Measurements from ENCODE around the gene KLHDC7B. TPM values are rescaled to one million over a fixed set of nuclear protein-coding genes. Genes with fewer than 3 reads are reported as not detected.
"Not testable (repeated sequence)": the region's sequence is repeated elsewhere in the genome, so short reads cannot be mapped to it uniquely, and the experiment has no call there.

The KLHDC7B gene
- total RNA-seq, 1 donor from 2014 or later, result not detected

GRCh38 chr22:50541667-50542026, 4.1 kb upstream of the KLHDC7B start:
- ATAC-seq; DNase-seq (ENCODE audit: missing footprints): not testable (repeated sequence)
- intact Hi-C loops (cut with DNase I), result loop anchor here (5.0 kb wide), 1 partner anchor 81 kb away; no protein-coding TSS in a partner anchor

- DNase-seq (ENCODE audit: missing footprints) (peak; percentile 74), ATAC-seq (no peak)
- intact Hi-C loops (cut with DNase I), result loop anchor here (5.0 kb wide), 1 partner anchor 80 kb away; no protein-coding TSS in a partner anchor
Measured at GRCh38 chr22:50542416-50542927, 3.2 kb upstream of the KLHDC7B start.

- intact Hi-C loops (cut with DNase I), result loop anchor here (5.0 kb wide), 1 partner anchor 78 kb away; no protein-coding TSS in a partner anchor
- ATAC-seq (peak; percentile 66), DNase-seq (ENCODE audit: missing footprints) (peak; percentile 91)
Measured at GRCh38 chr22:50544078-50544745, 1.5 kb upstream of the KLHDC7B start.

GRCh38 chr22:50544746-50545253, 899 bp upstream of the KLHDC7B start:
- intact Hi-C loops (cut with DNase I), result loop anchor here (5.0 kb wide), 2 partner anchors 68 to 78 kb away; no protein-coding TSS in a partner anchor
- DNase-seq (ENCODE audit: missing footprints) (no peak), ATAC-seq (no peak)

GRCh38 chr22:50546326-50547262, 895 bp downstream of the KLHDC7B start:
- intact Hi-C loops (cut with DNase I), result loop anchor here (5.0 kb wide), 1 partner anchor 66 kb away; no protein-coding TSS in a partner anchor
- no peak for DNase-seq (ENCODE audit: missing footprints)
- ATAC-seq, result no peak

- intact Hi-C loops (cut with DNase I), result loop anchor here (5.0 kb wide), 1 partner anchor 65 kb away; no protein-coding TSS in a partner anchor
- no peak for ATAC-seq
- DNase-seq (ENCODE audit: missing footprints), result no peak
Measured at GRCh38 chr22:50547263-50547985, 1.7 kb downstream of the KLHDC7B start.

- intact Hi-C loops (cut with DNase I), result loop anchor here (5.0 kb wide), 1 partner anchor 64 kb away; no protein-coding TSS in a partner anchor
- DNase-seq (ENCODE audit: missing footprints), result no peak
- ATAC-seq, result no peak
Measured at GRCh38 chr22:50548040-50548920, 2.6 kb downstream of the KLHDC7B start.

GRCh38 chr22:50548921-50549790, 3.5 kb downstream of the KLHDC7B start:
- DNase-seq (ENCODE audit: missing footprints) (no peak), ATAC-seq (no peak)
- intact Hi-C loops (cut with DNase I), result loop anchor here (5.0 kb wide), 1 partner anchor 63 kb away; no protein-coding TSS in a partner anchor

- intact Hi-C loops (cut with DNase I), result no loop called here
- no peak for DNase-seq (ENCODE audit: missing footprints)
Measured at GRCh38 chr22:50550395-50550794, 4.7 kb downstream of the KLHDC7B start.

GRCh38 chr22:50551160-50551752, 5.6 kb downstream of the KLHDC7B start:
- no peak for ATAC-seq
- intact Hi-C loops (cut with DNase I), result no loop called here
- DNase-seq (ENCODE audit: missing footprints), result no peak

More at GRCh38 chr22:50550395-50550794, 4.7 kb downstream of the KLHDC7B start:
- ATAC-seq, result no peak

- no peak for DNase-seq (ENCODE audit: missing footprints)
- intact Hi-C loops (cut with DNase I), result no loop called here
- no peak for ATAC-seq
Measured at GRCh38 chr22:50553310-50553709, 7.6 kb downstream of the KLHDC7B start.

GRCh38 chr22:50556703-50557102, 11.0 kb downstream of the KLHDC7B start:
- intact Hi-C loops (cut with DNase I), result no loop called here
- DNase-seq (ENCODE audit: missing footprints), result no peak
- ATAC-seq, result no peak

GRCh38 chr22:50560034-50560433, 14.3 kb downstream of the KLHDC7B start:
- ATAC-seq (no peak), DNase-seq (ENCODE audit: missing footprints) (no peak)
- intact Hi-C loops (cut with DNase I), result no loop called here

- intact Hi-C loops (cut with DNase I), result no loop called here
- ATAC-seq (no peak), DNase-seq (ENCODE audit: missing footprints) (no peak)
Measured at GRCh38 chr22:50561401-50562358, 16.0 kb downstream of the KLHDC7B start.

Measured in Right ventricle myocardium inferior (tissue), 1 donor.